Calu3 (cell line): ENCODE results near the gene RACGAP1. TPM values are rescaled to one million over a fixed set of nuclear protein-coding genes. Genes with fewer than 3 reads are reported as not detected.
"Not testable (repeated sequence)": the region's sequence is repeated elsewhere in the genome, so short reads cannot be mapped to it uniquely, and the experiment has no call there.

Experiments
- BruUV-seq: library from RNA; stranded (reverse); fragments of 400-500 nt; replicated peaks from 2 replicates; lab custom pipeline; 2021; lab: Mats Ljungman, UMichigan
- CTCF ChIA-PET: fragments of 300-600 bp; sonication (Branson Sonifier 250); formaldehyde crosslinking; loops from one replicate; lab custom pipeline; 2022; ENCODE audit warnings: antibody characterized with exemption; lab: Charles Lee
- DNase-seq: peaks from one replicate; pipeline ENCODE4 v3.0.0; 2022
- H3K27ac Mint-ChIP-seq: one replicate; pipeline ENCODE4 v1.8.0; 2022; ENCODE audit warnings: mixed read lengths; ENCODE audit not compliant: unreplicated experiment
- H3K27me3 Mint-ChIP-seq: one replicate; pipeline ENCODE4 v1.8.0; 2022; ENCODE audit warnings: mixed read lengths; ENCODE audit not compliant: unreplicated experiment
- H3K36me3 Mint-ChIP-seq: one replicate; pipeline ENCODE4 v1.8.0; 2022; ENCODE audit warnings: mild to moderate bottlenecking, moderate library complexity, mixed read lengths; ENCODE audit not compliant: insufficient read depth, unreplicated experiment
- H3K4me1 Mint-ChIP-seq: one replicate; pipeline ENCODE4 v1.8.0; 2022; ENCODE audit warnings: mild to moderate bottlenecking, low read depth, mixed read lengths; ENCODE audit not compliant: unreplicated experiment
- H3K4me3 Mint-ChIP-seq: one replicate; pipeline ENCODE4 v1.8.0; 2022; ENCODE audit warnings: mild to moderate bottlenecking, low read depth, moderate library complexity, mixed read lengths; ENCODE audit not compliant: unreplicated experiment
- H3K9me3 Mint-ChIP-seq: one replicate; pipeline ENCODE4 v1.8.0; 2022; ENCODE audit warnings: low read depth, mixed read lengths; ENCODE audit not compliant: unreplicated experiment
- intact Hi-C: fragments of 100-400 bp; cut with micrococcal nuclease; formaldehyde crosslinking; loops from one replicate; pipeline ENCODE4 v1.10.0; 2022; ENCODE audit not compliant: unreplicated experiment
- total RNA-seq: library from RNA; stranded (reverse); gene quantifications from 2 replicates; pipeline ENCODE4 v1.2.3, GENCODE V29; 2022
- TF ChIP-seq, protein P1 (sequence below): fragments of 200-600 bp; IDR thresholded peaks from one replicate; pipeline ENCODE4 v1.8.0; 2022; ENCODE audit warnings: antibody characterized with exemption; ENCODE audit not compliant: unreplicated experiment

Gene RACGAP1
- total RNA-seq, 1 experiment from 2014 or later: 62.0 TPM

DNA sequence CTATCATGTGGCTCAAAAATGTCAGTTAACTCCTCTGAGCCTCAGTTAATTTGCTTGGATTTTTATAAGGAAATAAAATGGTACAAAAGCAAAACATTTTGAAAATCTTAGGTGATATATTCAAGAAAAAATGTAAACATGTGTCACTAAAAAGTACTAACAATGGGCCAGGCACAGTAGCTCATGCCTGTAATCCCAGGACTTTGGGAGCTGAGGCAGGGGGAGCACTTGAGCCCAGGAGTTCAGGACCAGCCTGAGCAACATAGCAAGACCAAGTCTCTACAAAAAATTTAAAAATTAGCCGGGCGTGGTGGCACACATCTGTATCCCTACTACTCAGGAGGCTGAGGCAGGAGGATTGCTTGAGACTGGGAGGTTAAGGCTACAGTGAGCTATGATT is 26.8 kb downstream of the RACGAP1 start:
- H3K9me3 Mint-ChIP-seq: no peaks in the 10 kb centered on the region
- CTCF ChIA-PET: no interaction called here
- TF ChIP-seq, protein P1, sequence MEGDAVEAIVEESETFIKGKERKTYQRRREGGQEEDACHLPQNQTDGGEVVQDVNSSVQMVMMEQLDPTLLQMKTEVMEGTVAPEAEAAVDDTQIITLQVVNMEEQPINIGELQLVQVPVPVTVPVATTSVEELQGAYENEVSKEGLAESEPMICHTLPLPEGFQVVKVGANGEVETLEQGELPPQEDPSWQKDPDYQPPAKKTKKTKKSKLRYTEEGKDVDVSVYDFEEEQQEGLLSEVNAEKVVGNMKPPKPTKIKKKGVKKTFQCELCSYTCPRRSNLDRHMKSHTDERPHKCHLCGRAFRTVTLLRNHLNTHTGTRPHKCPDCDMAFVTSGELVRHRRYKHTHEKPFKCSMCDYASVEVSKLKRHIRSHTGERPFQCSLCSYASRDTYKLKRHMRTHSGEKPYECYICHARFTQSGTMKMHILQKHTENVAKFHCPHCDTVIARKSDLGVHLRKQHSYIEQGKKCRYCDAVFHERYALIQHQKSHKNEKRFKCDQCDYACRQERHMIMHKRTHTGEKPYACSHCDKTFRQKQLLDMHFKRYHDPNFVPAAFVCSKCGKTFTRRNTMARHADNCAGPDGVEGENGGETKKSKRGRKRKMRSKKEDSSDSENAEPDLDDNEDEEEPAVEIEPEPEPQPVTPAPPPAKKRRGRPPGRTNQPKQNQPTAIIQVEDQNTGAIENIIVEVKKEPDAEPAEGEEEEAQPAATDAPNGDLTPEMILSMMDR: no peak
- H3K27ac Mint-ChIP-seq: no peak overlapping the region
- DNase-seq: no peak
- H3K4me1 Mint-ChIP-seq: no peaks in the 10 kb centered on the region
- intact Hi-C loops: no loop called here
- no peaks in the 10 kb centered on the region for H3K27me3 Mint-ChIP-seq
- BruUV-seq: no TSS peak
- peaks cover 11% of the 10 kb centered on the region for H3K36me3 Mint-ChIP-seq
- no peak overlapping the region for H3K4me3 Mint-ChIP-seq

DNA sequence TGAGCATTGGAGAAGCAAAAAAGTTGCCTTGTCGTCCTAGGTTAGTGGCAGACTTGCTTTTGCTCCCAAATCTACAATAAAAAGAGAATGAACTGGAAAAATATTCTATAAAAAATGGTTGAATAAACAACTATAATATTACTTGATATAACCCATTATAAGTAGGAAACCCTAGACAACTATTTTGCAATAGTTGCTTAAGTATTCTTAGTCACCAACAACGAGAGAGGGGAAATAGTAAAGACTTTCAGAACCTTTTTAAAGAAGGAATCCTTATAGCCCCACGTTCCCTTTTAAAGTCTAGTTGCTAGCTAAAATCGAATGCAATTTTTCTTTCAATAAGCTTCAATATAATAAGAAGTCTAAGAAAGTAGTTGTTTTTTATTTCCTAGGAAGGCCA is 35.0 kb downstream of the RACGAP1 start:
- H3K9me3 Mint-ChIP-seq: no peaks in the 10 kb centered on the region
- H3K27me3 Mint-ChIP-seq: no peaks in the 10 kb centered on the region
- no TSS peak for BruUV-seq
- no peaks in the 10 kb centered on the region for H3K4me1 Mint-ChIP-seq
- no peak overlapping the region for H3K4me3 Mint-ChIP-seq
- TF ChIP-seq, protein P1: no peak
- CTCF ChIA-PET: no interaction called here
- no peak for DNase-seq
- H3K36me3 Mint-ChIP-seq: peaks cover 6% of the 10 kb centered on the region
- no peak overlapping the region for H3K27ac Mint-ChIP-seq
- intact Hi-C loops: no loop called here

DNA sequence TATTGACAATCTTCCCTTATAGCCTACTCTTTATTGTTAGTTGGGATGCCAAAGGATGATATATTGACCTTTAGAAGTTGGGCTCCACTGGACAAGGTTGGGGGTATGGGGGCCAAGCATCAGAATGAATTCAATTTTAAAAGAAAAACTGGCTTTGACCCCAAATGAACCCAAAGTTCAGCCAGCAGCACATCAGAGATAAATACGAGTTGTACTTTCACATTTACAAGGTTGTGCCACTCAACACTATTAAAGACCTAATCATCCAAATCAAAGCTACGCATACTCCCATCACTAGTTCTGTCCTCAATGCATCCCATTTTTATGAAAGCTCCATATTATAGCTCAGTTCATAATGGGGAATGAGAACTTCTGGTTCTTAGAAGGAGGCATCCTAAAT is 35.9 kb downstream of the RACGAP1 start:
- H3K9me3 Mint-ChIP-seq, CTCF ChIA-PET, H3K36me3 Mint-ChIP-seq, H3K27me3 Mint-ChIP-seq, H3K27ac Mint-ChIP-seq, H3K4me1 Mint-ChIP-seq, H3K4me3 Mint-ChIP-seq, intact Hi-C loops, DNase-seq: not testable (repeated sequence)
- TSS peak; percentile 36 for BruUV-seq

DNA sequence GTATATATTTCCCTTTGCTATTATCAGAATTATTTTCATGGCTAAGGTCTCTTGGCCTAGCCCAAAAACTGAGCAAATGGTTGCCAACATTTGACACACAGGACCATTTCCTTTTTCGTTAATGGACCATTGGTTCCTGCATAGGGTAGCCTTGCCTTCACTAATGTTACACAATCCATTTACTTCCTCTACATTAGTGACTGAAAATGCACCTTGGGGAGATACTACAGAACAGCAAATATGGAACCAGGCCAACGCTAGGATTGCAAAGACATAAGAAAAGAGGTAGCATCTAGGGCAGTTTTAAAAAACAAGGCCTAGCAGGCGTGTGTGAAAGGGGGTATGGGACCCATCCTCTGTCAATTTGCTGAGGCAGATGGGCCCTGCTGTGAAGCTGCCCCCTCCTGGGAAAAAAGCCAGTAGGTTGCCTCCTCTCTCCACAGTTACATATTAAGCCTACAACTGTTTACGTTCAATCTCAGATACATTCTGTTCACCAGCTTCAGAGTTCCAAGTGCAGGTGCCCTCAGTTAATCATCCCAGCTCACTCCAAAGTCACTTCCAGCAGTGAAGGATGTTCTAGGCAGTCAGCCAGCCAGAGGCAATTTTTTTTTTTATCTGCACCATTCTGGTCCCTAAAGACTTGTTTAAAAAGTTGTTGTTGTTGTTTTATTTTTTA is 37.5 kb downstream of the RACGAP1 start:
- no peaks in the 10 kb centered on the region for H3K4me1 Mint-ChIP-seq
- intact Hi-C loops: no loop called here
- no TSS peak for BruUV-seq

DNA sequence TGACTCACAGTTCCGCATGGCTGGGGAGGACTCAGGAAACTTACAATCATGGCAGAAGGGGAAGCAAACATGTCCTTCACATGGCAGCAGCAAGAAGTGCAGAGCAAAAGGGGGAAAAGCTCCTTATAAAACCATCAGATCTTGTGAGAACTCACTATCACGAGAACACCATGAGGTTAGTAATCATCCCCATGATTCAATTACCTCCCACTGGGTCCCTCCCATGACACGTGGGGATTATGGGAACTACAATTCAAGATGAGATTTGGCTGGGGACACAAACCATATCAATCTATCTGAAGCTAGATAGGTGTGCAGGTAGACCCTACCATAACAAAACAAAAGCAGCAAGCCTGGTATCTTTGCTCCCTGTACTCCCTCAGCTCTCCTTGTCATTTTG is 38.8 kb downstream of the RACGAP1 start:
- CTCF ChIA-PET: interaction anchor here (0.6 kb wide), 1 partner anchor 68 kb away, joined by 5 read pairs; no protein-coding TSS in a partner anchor
- H3K4me3 Mint-ChIP-seq, H3K36me3 Mint-ChIP-seq, intact Hi-C loops, H3K27me3 Mint-ChIP-seq, H3K9me3 Mint-ChIP-seq, BruUV-seq, DNase-seq, H3K27ac Mint-ChIP-seq, H3K4me1 Mint-ChIP-seq: not testable (repeated sequence)

More for the DNA sequence above, 37.5 kb downstream of the RACGAP1 start:
- CTCF ChIA-PET: no interaction called here
- Mint-ChIP-seq H3K27me3 (no peaks in the 10 kb centered on the region), H3K36me3 (no peaks in the 10 kb centered on the region), H3K27ac (no peak overlapping the region), H3K9me3 (no peaks in the 10 kb centered on the region), H3K4me3 (no peak overlapping the region)
- TF ChIP-seq, protein P1: no peak
- DNase-seq: no peak
